Activated CD4-positive, alpha-beta T cell treated with anti-CD3 and anti-CD28 coated beads, Interleukin-2, amount 10 ng/mL, durations not matched to agents 7 days and 5 days (primary cell): ENCODE results near the gene UBE2E2. TPM values are rescaled to one million over a fixed set of nuclear protein-coding genes. Genes with fewer than 3 reads are reported as not detected.

Experiments used
- CTCF ChIA-PET: fragments of 350-600 bp; sonication (Branson Sonifier 250); formaldehyde crosslinking; loops from one replicate; lab custom pipeline; 2021; ENCODE audit warnings: antibody characterized with exemption; lab: Charles Lee
- POLR2A ChIA-PET: fragments of 350-600 bp; sonication (Branson Sonifier 250); formaldehyde crosslinking; loops from one replicate; lab custom pipeline; 2021; ENCODE audit warnings: antibody characterized with exemption; lab: Charles Lee
- DNase-seq: peaks from one replicate; pipeline ENCODE4 v3.0.0-alpha.2; 2020
- H3K27ac Mint-ChIP-seq: one replicate; pipeline ENCODE4 v1.8.0; 2021; ENCODE audit warnings: mild to moderate bottlenecking, moderate library complexity, mixed read lengths
- H3K27me3 Mint-ChIP-seq: one replicate; pipeline ENCODE4 v1.8.0; 2021; ENCODE audit warnings: mixed read lengths
- H3K36me3 Mint-ChIP-seq: one replicate; pipeline ENCODE4 v1.8.0; 2021; ENCODE audit warnings: low read depth, mixed read lengths
- H3K4me1 Mint-ChIP-seq: one replicate; pipeline ENCODE4 v1.8.0; 2021; ENCODE audit warnings: mixed read lengths
- H3K4me3 Mint-ChIP-seq: one replicate; pipeline ENCODE4 v1.8.0; 2021; ENCODE audit warnings: mild to moderate bottlenecking, moderate library complexity, mixed read lengths
- H3K9me3 Mint-ChIP-seq: one replicate; pipeline ENCODE4 v1.8.0; 2021; ENCODE audit warnings: mixed read lengths
- total RNA-seq, 2 experiments: library from RNA; stranded (reverse); gene quantifications; one replicate each; pipeline ENCODE4 v1.2.3, GENCODE V29; 2021

Gene UBE2E2
- total RNA-seq, 2 experiments from 2014 or later, result 1.7 to 4.7 TPM

DNA sequence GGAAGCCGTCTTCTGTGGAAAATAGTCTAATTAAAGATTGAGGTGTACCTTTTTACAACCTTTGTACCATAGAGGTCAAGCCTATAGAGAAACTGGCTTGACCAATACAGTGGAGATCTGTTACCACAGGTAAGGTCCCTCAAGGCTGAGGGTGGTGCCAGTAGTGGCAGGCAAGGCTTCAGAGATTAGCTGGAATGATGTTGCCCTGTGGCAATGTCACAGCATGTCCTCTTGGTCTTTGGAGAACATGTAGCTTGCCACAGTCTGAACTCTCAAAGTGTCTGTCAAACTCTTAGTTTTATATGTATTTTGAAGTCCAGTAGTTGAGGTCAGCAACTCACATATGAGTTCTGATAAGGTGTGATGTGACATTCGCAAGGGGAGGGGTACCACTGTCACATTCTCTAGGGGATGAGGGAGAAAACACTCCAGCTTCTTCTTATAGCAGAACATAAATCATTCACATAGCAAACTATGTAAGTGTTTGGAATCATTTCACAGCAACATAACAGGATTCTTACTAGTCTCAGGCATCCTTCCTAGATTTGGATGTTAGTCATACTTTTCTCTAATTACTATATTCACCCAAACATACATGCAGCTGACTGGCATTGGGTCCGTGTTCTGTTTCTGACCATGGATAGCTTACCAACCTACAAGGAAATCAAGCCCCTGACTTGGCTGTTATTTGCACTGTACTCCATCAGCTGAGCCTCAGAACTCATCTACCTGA, 173.6 kb downstream of the UBE2E2 start:
- no peaks in the 10 kb centered on the region for H3K36me3 Mint-ChIP-seq
- H3K27ac Mint-ChIP-seq, result no peak overlapping the region
- H3K27me3 Mint-ChIP-seq, result no peaks in the 10 kb centered on the region
- no peaks in the 10 kb centered on the region for H3K9me3 Mint-ChIP-seq
- no peak for DNase-seq
- ChIA-PET POLR2A (no interaction called here), CTCF (no interaction called here)
- H3K4me1 Mint-ChIP-seq, result no peaks in the 10 kb centered on the region
- no peak overlapping the region for H3K4me3 Mint-ChIP-seq

DNA sequence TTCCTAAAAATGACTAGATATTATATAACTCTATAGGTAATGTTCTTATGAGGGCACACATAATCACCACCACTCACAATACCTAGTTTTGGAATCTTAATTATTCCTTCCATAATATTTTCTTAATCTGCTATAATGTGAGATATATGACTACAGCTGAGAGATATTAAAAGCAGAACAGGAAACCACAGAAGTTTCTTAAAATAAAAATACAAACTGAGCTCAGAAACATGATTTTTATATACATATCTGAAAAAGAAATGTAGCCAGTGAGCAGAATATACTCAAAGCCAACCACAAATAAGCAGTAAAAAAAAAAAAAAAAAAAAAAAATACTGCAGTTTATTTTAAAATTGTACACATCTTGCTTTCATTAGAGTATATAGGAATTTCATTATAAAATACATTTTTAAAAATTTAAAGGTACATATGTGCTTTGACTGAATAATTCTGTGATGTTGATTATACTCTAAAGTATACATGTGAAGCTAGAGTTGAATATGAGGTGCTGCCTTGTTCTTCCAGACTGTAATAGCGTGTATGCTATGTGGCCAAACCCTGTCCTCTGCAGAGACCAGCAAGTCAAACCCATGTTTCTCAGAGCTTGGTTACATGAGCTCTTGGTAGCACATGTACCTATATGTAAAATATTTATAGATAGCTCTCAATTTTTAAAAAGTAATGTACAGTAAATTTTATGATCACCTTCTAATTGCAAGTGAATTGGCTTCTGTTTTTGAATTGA, 175.0 kb downstream of the UBE2E2 start:
- Mint-ChIP-seq H3K27ac (no peak overlapping the region), H3K4me1 (no peaks in the 10 kb centered on the region), H3K9me3 (no peaks in the 10 kb centered on the region), H3K27me3 (no peaks in the 10 kb centered on the region), H3K4me3 (no peak overlapping the region), H3K36me3 (no peaks in the 10 kb centered on the region)
- CTCF ChIA-PET, result no interaction called here
- DNase-seq, result no peak
- POLR2A ChIA-PET, result no interaction called here

DNA sequence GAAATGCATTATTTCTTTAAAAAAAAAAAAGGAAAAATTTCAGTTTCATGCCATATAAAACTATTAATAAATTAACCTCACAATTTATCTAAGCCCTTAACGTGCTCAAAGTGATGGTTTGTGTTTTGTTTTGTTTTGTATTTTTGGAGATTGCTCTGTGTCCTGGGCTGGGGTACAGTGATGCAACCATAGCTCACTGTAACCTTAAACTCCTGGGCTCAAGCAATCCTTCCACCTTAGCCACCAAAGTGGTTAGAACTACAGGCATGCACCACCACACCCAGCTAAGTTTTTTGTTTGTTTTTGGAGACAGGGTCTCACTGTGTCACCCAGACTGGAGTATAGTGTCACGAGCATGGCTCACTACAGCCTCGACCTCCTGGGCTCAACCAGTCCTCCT, 180.7 kb downstream of the UBE2E2 start:
- Mint-ChIP-seq H3K27ac (no peak overlapping the region), H3K36me3 (no peaks in the 10 kb centered on the region), H3K4me3 (no peak overlapping the region), H3K27me3 (no peaks in the 10 kb centered on the region), H3K4me1 (no peaks in the 10 kb centered on the region), H3K9me3 (no peaks in the 10 kb centered on the region)
- DNase-seq, result no peak
- ChIA-PET CTCF (no interaction called here), POLR2A (no interaction called here)

DNA sequence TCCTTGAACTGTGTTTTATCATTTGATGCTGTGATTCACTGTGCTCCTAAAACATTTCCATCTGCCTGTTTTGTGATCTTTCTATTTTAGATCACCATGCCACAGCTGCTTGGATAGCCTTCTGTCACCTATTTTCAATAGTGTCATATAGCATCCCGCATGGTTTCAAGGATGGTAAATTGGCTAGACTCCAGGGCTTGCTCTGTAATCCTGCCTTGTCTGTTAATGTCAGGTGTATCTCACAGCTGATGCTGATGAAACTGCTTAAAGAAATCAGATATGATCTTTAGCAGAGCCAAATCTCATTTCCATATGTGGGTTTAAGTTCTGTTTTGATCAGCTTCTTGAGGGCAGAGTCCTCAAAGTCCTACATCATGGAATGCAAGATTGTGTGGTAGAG, 182.2 kb downstream of the UBE2E2 start:
- no peak for DNase-seq
- no peaks in the 10 kb centered on the region for H3K27me3 Mint-ChIP-seq
- H3K36me3 Mint-ChIP-seq, result no peaks in the 10 kb centered on the region
- POLR2A ChIA-PET, result no interaction called here
- H3K9me3 Mint-ChIP-seq, result no peaks in the 10 kb centered on the region
- H3K27ac Mint-ChIP-seq, result no peak overlapping the region
- CTCF ChIA-PET, result no interaction called here
- no peaks in the 10 kb centered on the region for H3K4me1 Mint-ChIP-seq
- no peak overlapping the region for H3K4me3 Mint-ChIP-seq

DNA sequence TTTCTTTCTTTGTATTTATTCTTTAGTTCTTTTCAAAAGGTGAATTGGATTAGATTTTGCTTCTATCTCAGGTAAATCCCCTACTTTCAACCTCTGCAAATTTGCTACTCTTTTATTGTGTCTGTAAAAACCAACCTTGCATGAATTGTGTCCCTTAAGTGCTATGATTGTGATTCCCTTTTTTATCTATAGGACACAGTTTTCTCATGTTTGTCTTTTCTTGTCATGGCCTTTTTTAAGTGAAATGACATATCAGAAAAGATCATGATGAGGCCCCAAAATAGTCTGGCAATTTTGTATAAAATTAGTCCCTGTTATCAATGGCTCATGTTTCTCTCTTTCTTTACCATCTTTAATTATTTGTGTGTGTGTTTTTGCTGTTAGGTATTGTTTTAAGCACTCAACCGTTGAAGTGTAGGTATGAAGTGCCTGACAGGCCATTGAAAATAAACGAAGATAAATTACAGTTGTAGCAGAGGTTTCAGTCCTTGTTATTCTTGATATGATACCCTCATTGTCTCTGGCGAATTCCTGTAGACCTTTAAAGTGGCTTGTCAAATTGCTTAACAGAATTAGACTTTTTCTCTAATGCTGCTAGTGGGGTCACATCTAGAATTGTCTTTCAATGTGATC, 184.3 kb downstream of the UBE2E2 start:
- Mint-ChIP-seq H3K4me3 (no peak overlapping the region), H3K4me1 (no peaks in the 10 kb centered on the region), H3K9me3 (no peaks in the 10 kb centered on the region), H3K27ac (no peak overlapping the region), H3K27me3 (no peaks in the 10 kb centered on the region), H3K36me3 (no peaks in the 10 kb centered on the region)
- ChIA-PET CTCF (no interaction called here), POLR2A (no interaction called here)
- no peak for DNase-seq

DNA sequence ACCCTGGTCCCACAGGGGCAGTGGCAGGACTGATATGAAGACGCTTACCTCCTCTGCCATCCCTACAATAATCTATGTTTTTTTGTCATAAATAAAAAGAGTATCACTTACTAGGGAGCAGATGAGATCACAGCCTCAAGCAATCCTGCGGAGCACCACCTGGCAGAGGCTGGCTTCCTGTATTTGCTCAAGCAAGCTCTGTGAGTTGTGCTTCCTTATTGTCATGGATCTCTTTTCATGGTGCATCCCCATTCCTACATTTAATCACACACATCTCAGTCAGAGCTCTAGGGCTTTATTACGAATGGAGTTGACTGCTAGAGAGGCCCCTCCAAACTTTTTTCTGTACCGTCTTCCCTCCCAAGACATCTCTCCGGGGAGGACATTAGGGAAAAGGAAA, 186.0 kb downstream of the UBE2E2 start:
- CTCF ChIA-PET, result no interaction called here
- DNase-seq, result no peak
- Mint-ChIP-seq H3K27me3 (no peaks in the 10 kb centered on the region), H3K4me3 (no peak overlapping the region), H3K36me3 (no peaks in the 10 kb centered on the region), H3K4me1 (no peaks in the 10 kb centered on the region), H3K9me3 (no peaks in the 10 kb centered on the region), H3K27ac (no peak overlapping the region)
- POLR2A ChIA-PET, result interaction anchor here (0.6 kb wide), 1 partner anchor 225 kb away, joined by 3 read pairs; no protein-coding TSS in a partner anchor

DNA sequence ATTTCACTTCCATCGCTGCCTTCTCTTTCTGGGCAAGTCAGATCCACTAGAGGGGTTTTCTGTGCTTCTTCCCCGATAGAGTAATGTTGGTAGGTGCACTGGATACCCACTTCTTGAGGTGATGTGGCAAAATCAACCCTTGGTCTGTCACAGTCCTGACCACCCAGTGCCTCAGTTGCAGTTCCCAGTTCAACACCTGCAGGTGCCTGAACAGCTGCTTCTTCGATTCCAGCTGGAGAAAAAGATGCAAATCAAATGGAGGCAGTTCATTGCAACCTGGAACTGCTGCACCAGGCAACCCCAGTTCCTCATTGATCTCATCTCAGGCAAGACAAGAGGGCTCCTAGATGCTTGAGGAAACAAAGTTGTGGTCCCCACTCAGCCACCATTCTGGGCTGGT, 186.6 kb downstream of the UBE2E2 start:
- no peak overlapping the region for H3K4me3 Mint-ChIP-seq
- DNase-seq, result no peak
- no peaks in the 10 kb centered on the region for H3K36me3 Mint-ChIP-seq
- H3K9me3 Mint-ChIP-seq, result no peaks in the 10 kb centered on the region
- ChIA-PET CTCF (no interaction called here), POLR2A (interaction anchor here (0.6 kb wide), 1 partner anchor 225 kb away, joined by 3 read pairs; no protein-coding TSS in a partner anchor)
- H3K27me3 Mint-ChIP-seq, result no peaks in the 10 kb centered on the region
- H3K4me1 Mint-ChIP-seq, result no peaks in the 10 kb centered on the region
- no peak overlapping the region for H3K27ac Mint-ChIP-seq

DNA sequence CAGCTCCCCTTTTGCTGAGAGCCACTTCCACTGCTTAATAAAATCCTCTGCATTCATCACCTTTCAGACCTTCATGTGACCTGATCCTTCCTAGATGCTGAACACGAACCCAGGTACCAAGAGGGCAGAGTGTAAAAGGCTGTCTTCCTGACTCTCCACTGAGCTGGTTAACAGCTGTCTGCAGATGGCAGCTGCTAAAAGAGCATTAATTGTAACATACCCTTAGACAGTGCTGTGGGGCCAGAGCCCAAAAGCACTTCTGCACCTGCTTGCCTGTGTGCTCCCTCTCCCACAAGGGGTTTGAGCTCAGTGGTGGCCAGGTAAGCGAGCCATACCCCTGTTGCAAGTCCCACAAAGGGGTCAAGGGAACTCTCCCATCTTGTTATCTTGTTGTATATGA, 187.3 kb downstream of the UBE2E2 start:
- DNase-seq, result no peak
- Mint-ChIP-seq H3K36me3 (no peaks in the 10 kb centered on the region), H3K9me3 (no peaks in the 10 kb centered on the region), H3K4me1 (no peaks in the 10 kb centered on the region), H3K27me3 (no peaks in the 10 kb centered on the region), H3K4me3 (no peak overlapping the region), H3K27ac (no peak overlapping the region)
- ChIA-PET CTCF (no interaction called here), POLR2A (no interaction called here)

DNA sequence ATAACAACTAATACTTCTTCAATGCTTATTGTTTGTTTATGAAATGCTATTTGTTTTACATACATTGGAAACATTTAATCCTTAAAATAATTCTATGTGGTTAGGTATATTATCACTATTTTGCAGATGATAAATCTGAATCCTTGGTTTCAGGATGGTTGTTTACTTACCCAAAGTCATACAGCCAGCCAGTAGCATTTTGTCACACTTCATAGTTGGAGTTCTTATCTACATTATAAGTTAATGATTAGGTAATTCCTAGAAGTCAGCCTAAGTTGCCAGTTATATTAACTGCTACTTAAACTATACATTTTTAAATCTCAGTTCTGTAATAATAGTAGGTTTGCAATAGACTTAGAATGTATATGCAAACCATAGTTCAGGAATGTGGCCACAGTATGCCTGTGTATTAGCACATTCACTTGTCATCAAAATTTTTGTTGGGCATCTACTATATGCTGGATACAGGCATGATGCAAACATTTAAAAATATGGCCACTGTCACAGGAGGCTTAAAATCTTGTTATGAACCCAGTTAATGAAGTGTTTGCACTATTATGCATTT, 187.9 kb downstream of the UBE2E2 start:
- Mint-ChIP-seq H3K27ac (no peak overlapping the region), H3K36me3 (no peaks in the 10 kb centered on the region)
- POLR2A ChIA-PET, result no interaction called here

DNA sequence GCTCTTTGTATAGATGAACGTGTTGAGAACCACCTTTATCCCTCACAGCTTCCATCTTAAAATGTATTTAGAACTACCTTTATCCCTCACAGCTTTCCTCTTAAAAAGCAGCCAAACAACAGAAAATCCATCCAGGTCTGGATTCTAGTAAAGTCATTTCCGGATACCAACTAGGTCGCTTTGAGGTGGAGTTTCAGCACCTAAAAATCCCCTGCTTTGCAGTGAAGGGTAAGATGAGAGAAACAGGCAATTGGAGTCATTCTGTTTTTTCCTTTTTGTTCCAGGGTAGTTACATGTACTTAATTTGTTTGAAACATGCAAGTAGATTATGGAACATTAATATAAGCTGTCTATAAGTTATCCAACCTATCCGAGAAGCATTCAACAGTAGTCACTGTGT, 192.0 kb downstream of the UBE2E2 start:
- ChIA-PET CTCF (no interaction called here), POLR2A (no interaction called here)
- no peak for DNase-seq
- Mint-ChIP-seq H3K9me3 (no peaks in the 10 kb centered on the region), H3K27me3 (no peaks in the 10 kb centered on the region), H3K36me3 (no peaks in the 10 kb centered on the region), H3K4me1 (no peaks in the 10 kb centered on the region), H3K27ac (no peak overlapping the region), H3K4me3 (no peak overlapping the region)

More for the DNA sequence above, 187.9 kb downstream of the UBE2E2 start:
- Mint-ChIP-seq H3K27me3 (no peaks in the 10 kb centered on the region), H3K4me3 (no peak overlapping the region), H3K4me1 (no peaks in the 10 kb centered on the region), H3K9me3 (no peaks in the 10 kb centered on the region)
- DNase-seq, result no peak
- CTCF ChIA-PET, result no interaction called here

DNA sequence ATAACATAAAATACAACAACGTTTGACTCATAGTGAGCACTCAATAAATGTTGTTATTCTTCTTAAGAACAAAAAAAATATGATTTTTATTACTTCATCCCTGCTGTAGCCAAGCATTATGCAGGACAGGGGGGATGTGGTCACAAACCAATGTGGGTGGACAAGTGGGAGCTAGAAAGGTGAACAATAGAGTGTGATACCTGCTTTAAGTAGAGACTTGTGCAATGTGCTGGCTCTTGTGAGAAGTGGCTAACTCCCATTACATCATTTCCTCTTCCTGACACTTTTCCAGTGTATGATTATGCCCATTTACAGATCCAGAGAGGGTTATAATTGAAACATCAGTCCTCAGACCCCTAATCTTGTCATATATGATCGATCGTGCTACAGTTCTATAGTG, 193.6 kb downstream of the UBE2E2 start:
- DNase-seq, result no peak
- ChIA-PET CTCF (interaction anchor here (1.0 kb wide), 1 partner anchor 28 kb away, joined by 3 read pairs; no protein-coding TSS in a partner anchor), POLR2A (no interaction called here)
- Mint-ChIP-seq H3K27me3 (peaks cover 2% of the 10 kb centered on the region), H3K9me3 (no peaks in the 10 kb centered on the region), H3K27ac (no peak overlapping the region), H3K4me1 (no peaks in the 10 kb centered on the region), H3K4me3 (no peak overlapping the region), H3K36me3 (no peaks in the 10 kb centered on the region)

DNA sequence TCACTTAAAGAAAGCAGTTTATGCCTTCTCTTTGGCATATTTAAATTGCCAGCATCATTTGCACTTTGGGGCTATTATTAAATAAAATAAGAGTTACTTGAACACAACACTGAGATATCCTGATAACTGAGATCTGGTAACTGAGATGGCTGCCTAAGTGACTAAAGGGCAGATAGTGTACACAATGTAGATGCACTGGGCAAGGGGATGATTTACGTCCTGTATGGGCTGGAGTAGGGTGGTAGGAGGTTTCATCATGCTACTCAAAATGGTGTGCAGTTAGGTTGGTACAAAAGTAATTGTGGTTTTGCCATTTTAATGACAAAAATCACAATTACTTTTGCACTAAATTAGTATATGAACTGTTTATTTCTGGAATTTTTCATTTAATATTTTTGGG, 196.1 kb downstream of the UBE2E2 start:
- ChIA-PET CTCF (no interaction called here), POLR2A (no interaction called here)
- H3K27ac Mint-ChIP-seq, result no peak overlapping the region
- DNase-seq, result no peak
- H3K4me3 Mint-ChIP-seq, result no peak overlapping the region
- peaks cover 8% of the 10 kb centered on the region for H3K27me3 Mint-ChIP-seq
- peaks cover 9% of the 10 kb centered on the region for H3K4me1 Mint-ChIP-seq
- H3K36me3 Mint-ChIP-seq, result no peaks in the 10 kb centered on the region
- no peaks in the 10 kb centered on the region for H3K9me3 Mint-ChIP-seq
